SW480 (cell line): ENCODE data around the gene NIPA2.
A peak's percentile ranks its signal among the peaks of the same experiment; 100 is the strongest.

ENCODE experiments used
- DNase-seq: peaks from one replicate; pipeline ENCODE4 v3.0.0-alpha.2; 2016; ENCODE audit warnings: low spot score

Gene NIPA2

DNA sequence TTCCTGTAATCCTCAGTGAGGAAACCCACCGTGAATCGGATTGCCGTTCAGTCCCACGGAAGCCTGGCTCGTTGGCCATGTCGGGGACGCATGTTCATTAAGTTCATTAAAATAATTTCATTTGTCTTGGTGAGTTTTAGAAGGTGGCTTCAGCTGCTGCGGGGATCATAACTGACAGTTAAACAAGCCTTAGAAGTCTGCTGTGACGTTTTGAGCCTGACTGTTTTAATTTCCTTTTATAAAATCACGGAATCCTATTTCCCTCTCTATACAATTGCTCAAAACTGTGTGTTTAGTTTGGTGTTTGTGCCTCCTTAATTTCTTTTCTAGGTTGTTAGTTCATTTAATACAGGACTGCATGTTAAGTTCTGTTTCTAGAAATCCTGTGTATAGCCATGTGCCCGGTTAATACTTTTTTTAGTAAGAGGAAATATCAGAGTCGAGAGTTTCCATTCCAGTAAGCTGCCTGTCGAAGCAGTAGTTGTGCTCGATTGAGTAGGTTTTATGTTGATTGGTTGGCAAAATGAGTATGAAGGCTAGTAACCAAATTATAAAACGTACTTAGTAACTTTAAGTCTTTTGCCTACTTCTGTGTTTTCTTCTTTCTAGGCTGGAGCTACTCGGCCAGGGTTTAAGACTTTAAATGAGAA lies 705 bp downstream of the NIPA2 start:
- DNase-seq: peak; percentile 3

DNA sequence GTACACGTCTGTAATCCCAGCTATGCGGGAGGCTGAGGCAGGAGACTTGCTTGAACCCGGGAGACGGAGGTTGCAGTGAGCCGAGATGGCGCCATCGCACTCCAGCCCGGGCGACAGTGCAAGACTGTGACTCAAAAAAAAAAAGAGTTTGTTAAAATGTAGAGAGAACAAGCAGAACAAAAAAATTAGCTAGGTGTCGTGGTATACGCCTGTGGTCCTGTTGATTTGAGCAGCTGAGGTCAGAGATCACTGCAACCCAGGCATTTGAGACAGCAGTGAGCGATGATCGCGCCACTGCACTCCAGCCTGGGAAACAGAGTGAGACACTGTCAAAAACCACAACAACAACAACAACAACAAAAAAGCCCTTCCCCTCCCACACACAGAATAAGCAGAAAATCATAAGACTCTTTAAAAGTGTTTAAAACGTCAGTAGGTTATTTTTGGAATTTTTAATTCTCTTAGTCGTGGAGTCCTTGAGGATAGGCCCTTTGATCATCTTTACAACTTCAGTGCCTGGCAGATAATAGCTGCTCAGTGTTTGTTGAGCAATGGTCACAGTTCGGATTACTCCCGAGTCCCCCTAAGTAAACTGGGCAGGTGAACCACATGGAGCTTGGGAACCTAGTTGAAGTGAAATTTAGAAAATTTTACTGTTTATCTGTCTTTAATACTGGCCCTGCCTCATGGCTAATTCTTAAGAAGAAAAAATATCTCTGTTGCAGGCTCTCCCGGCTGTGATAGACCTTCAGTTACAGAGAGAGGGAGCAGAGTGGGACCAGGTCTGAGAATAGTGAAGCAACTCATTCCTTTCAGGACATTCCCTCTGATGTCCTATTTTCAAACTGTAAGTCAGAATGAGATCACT lies 6.2 kb downstream of the NIPA2 start:
- DNase-seq: no peak

DNA sequence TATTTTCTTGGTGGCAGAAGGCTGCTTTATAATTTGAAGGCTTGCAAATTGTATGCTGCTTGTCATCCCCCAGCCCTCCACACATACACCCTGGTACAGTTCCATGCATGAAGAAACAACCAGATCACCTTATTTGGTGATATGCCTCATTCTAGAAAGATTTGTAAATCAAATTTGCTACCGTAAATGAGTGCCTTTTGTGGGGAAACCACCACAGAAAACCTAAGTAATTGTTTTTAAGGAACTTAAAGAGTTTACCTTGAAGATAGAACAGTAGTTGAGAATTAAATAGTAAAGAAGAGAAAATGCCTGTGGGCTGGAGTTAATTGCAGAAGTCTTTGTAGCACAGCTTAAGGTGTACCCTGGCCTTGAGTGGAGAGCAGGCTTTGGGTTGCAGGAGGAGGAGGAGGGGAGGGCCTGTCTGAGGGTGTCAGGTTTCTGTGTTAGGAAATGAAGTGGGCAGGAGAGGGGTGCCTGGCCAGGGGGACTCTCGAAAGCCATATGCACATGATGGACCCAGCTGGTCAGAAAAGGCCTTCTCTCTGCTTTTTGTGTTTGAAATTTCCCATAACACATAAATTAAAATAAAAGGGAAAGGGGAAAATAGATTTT lies 6.9 kb downstream of the NIPA2 start:
- no peak for DNase-seq

DNA sequence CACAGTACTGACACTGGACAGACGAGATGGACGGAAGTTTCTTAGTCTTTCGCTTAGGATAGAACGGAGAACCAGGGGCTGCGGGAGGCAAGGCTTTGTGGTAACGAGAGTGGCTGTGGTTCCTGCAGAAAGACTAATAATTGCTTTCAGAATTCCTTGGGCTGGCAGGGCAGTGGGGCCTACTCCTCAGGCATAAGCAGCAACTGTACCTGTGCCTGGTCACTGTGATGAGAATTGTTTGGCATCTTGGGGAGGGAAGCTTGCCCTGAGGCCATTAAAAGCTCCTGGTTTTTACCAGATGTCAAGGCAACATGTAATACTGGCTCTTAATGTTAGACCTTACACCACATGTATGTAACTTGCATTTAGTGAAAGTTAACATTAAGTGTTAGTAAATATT lies 7.6 kb downstream of the NIPA2 start:
- DNase-seq: no peak

GRCh38 chr15:22850055-22850454 lies 11.6 kb downstream of the NIPA2 start:
- DNase-seq: no peak

- DNase-seq: no peak
Observed at GRCh38 chr15:22851513-22851912, 13.0 kb downstream of the NIPA2 start.

DNA sequence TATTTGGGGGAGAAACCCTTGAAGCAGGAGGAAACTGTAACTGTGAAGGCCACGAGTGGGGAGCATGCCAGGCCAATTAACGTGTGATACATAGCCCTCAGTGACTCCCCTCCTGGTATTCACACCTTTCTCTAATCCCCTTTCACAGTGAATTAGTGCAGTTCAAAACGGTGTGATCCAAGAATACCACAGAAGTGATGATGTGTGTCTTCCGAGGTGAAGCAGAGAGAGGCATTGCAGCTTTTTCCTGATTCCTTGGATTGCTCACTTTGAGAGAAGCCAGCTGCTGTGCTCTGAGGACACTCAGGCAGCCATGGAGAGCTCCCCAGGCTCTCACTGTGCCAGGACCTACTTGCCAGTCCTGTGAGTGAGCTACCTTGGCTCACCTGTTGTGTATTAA lies 17.3 kb downstream of the NIPA2 start:
- no peak for DNase-seq

- DNase-seq: no peak
Observed at GRCh38 chr15:22856659-22857058, 18.2 kb downstream of the NIPA2 start.

DNA sequence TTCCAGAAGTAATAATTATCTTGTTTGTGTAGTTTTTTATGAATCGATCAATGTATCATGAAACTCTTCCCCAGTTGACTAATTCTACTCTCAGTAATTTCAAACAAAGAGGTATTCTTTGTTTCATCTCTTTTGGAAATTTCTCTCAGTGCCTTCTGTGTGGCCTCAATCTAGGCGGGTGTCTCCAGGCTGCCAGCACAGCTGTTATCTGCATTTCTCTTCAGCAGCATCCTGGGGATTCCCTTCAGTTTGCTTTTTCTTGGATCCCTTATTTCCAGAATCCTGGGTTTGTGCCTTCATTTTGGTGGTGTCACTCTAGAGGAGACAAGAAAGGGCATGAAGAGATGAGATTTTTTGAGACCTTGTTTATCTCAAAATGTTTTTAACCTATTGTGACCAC lies 22.7 kb downstream of the NIPA2 start:
- DNase-seq: no peak

DNA sequence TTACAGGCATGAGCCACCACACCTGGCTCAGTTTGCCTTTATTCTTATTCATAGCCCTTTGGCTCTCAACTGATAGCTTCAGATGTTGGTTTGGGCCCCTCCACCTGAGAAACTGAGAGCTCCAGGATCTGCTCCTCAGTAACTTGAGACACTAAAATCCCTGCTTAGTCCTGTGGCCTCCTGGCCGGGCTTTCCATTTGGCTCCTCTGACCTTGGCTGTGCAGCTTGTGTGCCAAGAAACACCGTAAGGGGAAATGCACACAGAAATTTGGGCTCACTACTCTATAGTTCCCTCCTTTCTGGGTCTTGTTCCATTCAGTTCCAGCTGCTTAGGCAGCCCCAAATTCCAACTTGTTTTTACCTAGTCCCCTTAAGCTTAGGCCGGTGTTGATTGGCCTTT lies 24.9 kb downstream of the NIPA2 start:
- no peak for DNase-seq

GRCh38 chr15:22866079-22866478 lies 27.6 kb downstream of the NIPA2 start:
- peak; percentile 9 for DNase-seq

GRCh38 chr15:22867886-22868285 lies 29.4 kb downstream of the NIPA2 start:
- no peak for DNase-seq

GRCh38 chr15:22868495-22868894 lies 30.0 kb downstream of the NIPA2 start:
- DNase-seq: no peak

DNA sequence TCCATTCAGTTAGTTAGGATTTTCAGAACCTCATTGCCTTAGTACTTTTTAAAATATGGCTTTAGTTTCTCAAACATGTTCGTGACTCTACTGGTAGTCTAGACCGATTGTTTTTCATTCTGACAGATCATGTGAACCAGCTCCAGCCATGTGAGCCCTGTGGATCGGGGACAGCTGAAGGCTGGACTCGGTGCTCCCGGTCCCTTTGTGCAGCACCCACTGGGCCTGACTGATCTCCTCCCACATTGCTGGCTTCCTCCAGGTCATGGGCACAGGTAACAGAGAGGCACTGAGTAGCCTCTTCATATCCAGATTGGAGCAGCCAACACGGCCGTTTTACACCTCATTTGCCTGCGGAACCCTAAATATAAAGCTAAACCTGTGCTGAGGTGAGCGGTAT lies 30.5 kb downstream of the NIPA2 start:
- no peak for DNase-seq

DNA sequence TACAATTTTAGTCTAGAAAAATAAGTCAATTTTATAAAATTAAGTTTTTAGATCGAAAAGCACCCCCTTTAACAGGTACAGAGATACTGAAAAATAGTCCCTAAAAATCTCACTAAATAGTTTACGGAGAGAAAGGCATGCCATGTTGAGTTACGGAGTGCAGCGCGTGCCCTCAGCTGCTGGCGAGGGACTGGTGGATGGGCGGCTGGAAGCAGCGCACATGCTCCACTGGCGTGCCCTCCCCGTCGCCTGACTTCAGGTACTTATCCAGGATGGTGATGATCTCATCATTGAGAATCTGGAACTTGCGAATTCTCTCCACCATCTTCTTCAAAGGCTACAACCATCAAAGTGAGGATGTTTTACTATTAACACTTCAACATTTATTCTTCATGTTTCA lies 31.4 kb downstream of the NIPA2 start:
- DNase-seq: no peak

- DNase-seq: no peak
Observed at GRCh38 chr15:22870865-22871264, 32.4 kb downstream of the NIPA2 start.

DNA sequence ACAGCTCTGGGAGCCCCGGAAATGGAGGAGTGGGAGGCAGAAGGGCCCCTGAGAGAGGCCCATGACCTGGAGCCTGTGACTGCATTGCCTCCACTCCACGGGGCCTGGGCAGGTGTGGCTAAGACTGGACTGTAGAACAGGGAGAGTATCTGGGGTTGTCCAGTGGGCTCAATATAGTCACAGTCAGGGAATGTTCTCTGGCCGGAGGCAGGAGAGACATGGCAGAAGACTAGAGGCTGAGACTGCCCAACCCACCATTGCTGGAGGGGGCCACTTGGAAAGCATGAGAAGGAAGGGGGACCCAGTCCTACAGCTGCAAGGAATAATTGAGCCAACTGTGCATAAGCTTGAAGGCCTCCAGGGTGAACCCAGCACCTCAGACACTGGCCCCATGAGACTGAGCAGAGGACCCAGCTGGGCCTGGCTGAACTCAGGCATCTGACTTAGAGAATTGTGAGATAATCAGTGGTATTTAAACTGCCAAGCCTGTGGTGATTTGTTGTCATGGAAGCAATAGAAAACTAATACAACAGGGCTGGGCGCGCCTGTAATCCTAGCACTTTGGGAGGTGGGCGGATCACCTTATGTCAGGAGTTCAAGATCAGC lies 33.1 kb downstream of the NIPA2 start:
- DNase-seq: no peak

DNA sequence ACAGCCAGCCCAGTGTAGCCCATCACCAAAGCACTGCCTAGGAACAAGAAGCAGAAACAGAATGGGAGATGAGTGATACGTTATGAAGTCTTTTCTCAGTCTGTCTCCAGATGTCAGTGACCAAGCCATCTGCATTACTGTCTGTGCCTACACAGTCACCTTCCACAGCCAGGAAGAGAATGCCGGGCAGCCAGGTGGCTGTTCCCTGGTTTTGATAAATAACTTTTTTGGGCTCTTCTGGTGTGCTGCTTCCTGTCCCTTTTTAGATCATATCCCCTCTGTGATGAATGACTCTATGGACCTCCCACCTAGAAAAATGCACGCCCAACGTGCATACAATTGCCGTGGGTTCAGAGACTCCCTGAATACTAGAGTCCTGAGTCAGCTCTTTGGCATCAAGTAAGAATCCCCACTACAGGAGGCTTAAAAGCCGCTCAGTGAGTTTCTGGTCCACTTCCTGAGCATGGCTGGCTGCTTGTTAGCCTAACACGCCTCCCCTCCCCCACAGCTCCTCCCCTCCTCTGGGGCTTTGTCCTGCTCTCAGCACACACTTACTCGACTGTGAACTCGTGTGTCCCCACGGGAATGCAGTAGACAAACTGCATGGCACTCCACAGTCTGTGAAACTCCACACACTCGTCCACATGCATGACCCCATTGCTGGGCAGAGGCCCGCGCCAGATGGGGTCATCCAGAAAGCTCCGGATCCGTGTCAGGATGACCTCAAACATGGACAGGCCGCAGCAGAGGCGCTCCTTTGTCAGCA lies 34.7 kb downstream of the NIPA2 start:
- DNase-seq: no peak

- DNase-seq: no peak
Observed at GRCh38 chr15:22873841-22874240, 35.4 kb downstream of the NIPA2 start.

- DNase-seq: no peak
Observed at GRCh38 chr15:22874256-22874655, 35.8 kb downstream of the NIPA2 start.

GRCh38 chr15:22874966-22875365 lies 36.5 kb downstream of the NIPA2 start:
- no peak for DNase-seq

- no peak for DNase-seq
Observed at GRCh38 chr15:22877117-22877516, 38.7 kb downstream of the NIPA2 start.
